GM12878 (cell line): ENCODE results near the gene PRPF6. TPM values are rescaled to one million over a fixed set of nuclear protein-coding genes. Genes with fewer than 3 reads are reported as not detected.
A peak's percentile ranks its signal among the peaks of the same experiment; 100 is the strongest.

Experiments used
- ATF7 ChIP-seq: fragments of 450-650 bp; IDR thresholded peaks from 2 replicates; pipeline ENCODE4 v1.6.1; 2016; ENCODE audit warnings: low read depth, mild to moderate bottlenecking
- BCL11A ChIP-seq: IDR thresholded peaks from 2 replicates; pipeline ENCODE4 v1.6.1; 2011; ENCODE audit warnings: low read depth, low read length
- BMI1 ChIP-seq: fragments of 450-650 bp; IDR thresholded peaks from 2 replicates; pipeline ENCODE4 v1.6.1; 2016; ENCODE audit warnings: mild to moderate bottlenecking, moderate library complexity, borderline replicate concordance
- BRCA1 ChIP-seq: IDR thresholded peaks from 2 replicates; pipeline ENCODE4 v1.6.1; 2011; ENCODE audit warnings: low read depth, low read length, improper control_type of control experiment
- CHD4 ChIP-seq: fragments of 200-600 bp; sonication (generic); IDR thresholded peaks from 2 replicates; pipeline ENCODE4 v1.6.1; 2016; ENCODE audit warnings: mild to moderate bottlenecking
- EP300 ChIP-seq, 2 experiments: fragments of 150-350 bp in 1 of 2; IDR thresholded peaks; 2 replicates each; pipeline ENCODE4 v1.6.1; 2011 to 2012; ENCODE audit warnings: low read depth in 2 of 2, low read length in 2 of 2, borderline replicate concordance in 1 of 2, improper control_type of control experiment in 1 of 2, inconsistent platforms in 1 of 2; ENCODE audit not compliant: control insufficient read depth in 1 of 2
- POLR2AphosphoS5 ChIP-seq: IDR thresholded peaks from 2 replicates; pipeline ENCODE4 v1.6.1; 2011; ENCODE audit warnings: mild to moderate bottlenecking, low read length, inconsistent platforms
- RB1 ChIP-seq: fragments of 450-650 bp; formaldehyde crosslinking; IDR thresholded peaks from 2 replicates; pipeline ENCODE4 v1.6.1; 2017; ENCODE audit warnings: mild to moderate bottlenecking, borderline replicate concordance
- RUNX3 ChIP-seq: IDR thresholded peaks from 2 replicates; pipeline ENCODE4 v1.6.1; 2012; ENCODE audit warnings: low read length, inconsistent platforms
- SMAD5 ChIP-seq: IDR thresholded peaks from 2 replicates; pipeline ENCODE4 v1.6.1; 2016; ENCODE audit warnings: antibody characterized with exemption, low read depth
- TARDBP ChIP-seq: IDR thresholded peaks from 2 replicates; pipeline ENCODE4 v1.6.1; 2016; ENCODE audit warnings: borderline replicate concordance
- TCF3 ChIP-seq: IDR thresholded peaks from 2 replicates; pipeline ENCODE4 v1.6.1; 2012; ENCODE audit warnings: low read depth, mild to moderate bottlenecking, low read length, borderline replicate concordance; ENCODE audit not compliant: insufficient read depth
- YY1 ChIP-seq: IDR thresholded peaks from 2 replicates; pipeline ENCODE4 v1.6.1; 2011; ENCODE audit warnings: low read depth, mild to moderate bottlenecking, low read length
- polyA plus RNA-seq, 11 experiments: library from polyadenylated mRNA; depleted of rRNA in 4 of 11; unstranded in 6 of 11; stranded (reverse) in 5 of 11; fragments of >200 nt; fragmentation: Nextera tagmentation in 4 of 11; fragmentation: Illumina TruSeq in 1 of 11; extraction: Ambion mirVana in 4 of 11; extraction: Trizol in 1 of 11; gene quantifications; 1 replicate in 1 of 11; 2 replicates in 10 of 11; pipeline versions ENCODE4 v1.2.1 to v1.2.3, GENCODE V29; 2011 to 2016; ENCODE audit warnings: inconsistent platforms in 2 of 11, missing spikeins in 2 of 11, low read depth in 1 of 11
- total RNA-seq, 4 experiments: library from RNA; depleted of rRNA in 3 of 4; stranded (reverse); fragments of >200 nt in 3 of 4; fragmentation: Illumina TruSeq in 1 of 4; extraction: Trizol in 1 of 4; gene quantifications; 2 replicates each; pipeline versions ENCODE4 v1.2.1 to v1.2.3, GENCODE V29; 2013 to 2021
- TF ChIP-seq, protein P1 (sequence below): IDR thresholded peaks from 2 replicates; pipeline ENCODE4 v1.6.1; 2011; ENCODE audit warnings: low read depth, mild to moderate bottlenecking, low read length, moderate library complexity, borderline replicate concordance; ENCODE audit errors: extremely low read depth
- TF ChIP-seq, protein P2 (sequence below): IDR thresholded peaks from 2 replicates; pipeline ENCODE4 v1.6.1; 2012; ENCODE audit warnings: improper control_type of control experiment, low read depth, low read length; ENCODE audit not compliant: insufficient replicate concordance
- TF ChIP-seq, protein P3 (sequence below): fragments of 450-650 bp; conservative IDR thresholded peaks from 2 replicates; pipeline ENCODE4 v1.6.1; 2017; ENCODE audit warnings: mild to moderate bottlenecking, moderate library complexity
- TF ChIP-seq, protein P4 (sequence below): fragments of 450-650 bp; IDR thresholded peaks from 2 replicates; pipeline ENCODE4 v1.6.1; 2018; ENCODE audit warnings: mild to moderate bottlenecking, low read depth, moderate library complexity; ENCODE audit not compliant: partially characterized antibody
- TF ChIP-seq, protein P5 (sequence below): fragments of 450-650 bp; IDR thresholded peaks from 2 replicates; pipeline ENCODE4 v1.6.1; 2017; ENCODE audit warnings: low read depth, mild to moderate bottlenecking, moderate library complexity

The PRPF6 gene
- total and polyA plus RNA-seq, 10 of the 15 experiments (the other 5 are each of a cell fraction or from before 2014, with no cell fraction given) = 5.0 to 102 (median 71.3) TPM

DNA sequence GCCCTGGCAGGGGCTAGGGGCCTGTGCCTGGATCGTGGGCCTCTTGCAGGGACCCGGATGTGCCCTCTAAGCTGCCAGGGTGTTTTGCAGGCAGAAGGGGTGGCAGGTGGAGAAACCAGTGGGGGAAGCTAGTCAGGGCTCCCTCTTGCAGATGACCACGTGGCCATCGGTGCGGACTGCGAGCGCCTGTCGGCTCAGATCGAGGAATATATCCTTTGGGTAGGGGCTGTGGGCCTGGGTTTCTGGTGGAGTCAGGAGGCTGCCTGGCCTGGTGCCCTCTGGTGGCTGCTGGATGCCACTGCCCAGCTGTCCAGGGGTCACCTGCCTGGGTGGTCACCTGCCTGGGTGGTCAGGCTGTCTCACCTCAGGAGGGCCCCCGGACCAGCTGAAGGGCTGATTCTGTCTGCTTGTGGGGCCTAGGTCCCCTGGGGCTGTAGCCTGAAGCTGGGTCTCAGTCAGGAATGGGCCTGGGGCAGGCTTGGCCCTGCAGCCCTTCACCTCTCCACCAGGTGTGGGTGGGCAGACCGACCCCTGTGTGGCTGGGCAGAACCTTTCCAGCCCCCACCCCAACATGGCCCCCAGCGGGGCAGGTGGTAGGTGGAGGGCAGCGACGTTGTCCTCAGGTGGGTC is 88.8 kb downstream of the PRPF6 start (continued):
- TF ChIP-seq YY1 (no peak), ATF7 (no peak), TARDBP (no peak), RB1 (no peak), RUNX3 (no peak), BRCA1 (no peak), BCL11A (no peak), POLR2AphosphoS5 (no peak; the same call in 1 of the 2 replicates), EP300 (IDR thresholded peaks at IDR 0.05; ENCODE audit: borderline replicate concordance in 1 of 2, control insufficient read depth in 1 of 2, low read depth in 2 of 2, low read length in 2 of 2) (no peak), BMI1 (no peak), CHD4 (no peak), TCF3 (0 out of 2 replicates have a peak, but pooled peaks have one; percentile 23), SMAD5 (no peak)
- TF ChIP-seq, protein P1, sequence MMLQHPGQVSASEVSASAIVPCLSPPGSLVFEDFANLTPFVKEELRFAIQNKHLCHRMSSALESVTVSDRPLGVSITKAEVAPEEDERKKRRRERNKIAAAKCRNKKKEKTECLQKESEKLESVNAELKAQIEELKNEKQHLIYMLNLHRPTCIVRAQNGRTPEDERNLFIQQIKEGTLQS = no peak
- TF ChIP-seq, protein P2, sequence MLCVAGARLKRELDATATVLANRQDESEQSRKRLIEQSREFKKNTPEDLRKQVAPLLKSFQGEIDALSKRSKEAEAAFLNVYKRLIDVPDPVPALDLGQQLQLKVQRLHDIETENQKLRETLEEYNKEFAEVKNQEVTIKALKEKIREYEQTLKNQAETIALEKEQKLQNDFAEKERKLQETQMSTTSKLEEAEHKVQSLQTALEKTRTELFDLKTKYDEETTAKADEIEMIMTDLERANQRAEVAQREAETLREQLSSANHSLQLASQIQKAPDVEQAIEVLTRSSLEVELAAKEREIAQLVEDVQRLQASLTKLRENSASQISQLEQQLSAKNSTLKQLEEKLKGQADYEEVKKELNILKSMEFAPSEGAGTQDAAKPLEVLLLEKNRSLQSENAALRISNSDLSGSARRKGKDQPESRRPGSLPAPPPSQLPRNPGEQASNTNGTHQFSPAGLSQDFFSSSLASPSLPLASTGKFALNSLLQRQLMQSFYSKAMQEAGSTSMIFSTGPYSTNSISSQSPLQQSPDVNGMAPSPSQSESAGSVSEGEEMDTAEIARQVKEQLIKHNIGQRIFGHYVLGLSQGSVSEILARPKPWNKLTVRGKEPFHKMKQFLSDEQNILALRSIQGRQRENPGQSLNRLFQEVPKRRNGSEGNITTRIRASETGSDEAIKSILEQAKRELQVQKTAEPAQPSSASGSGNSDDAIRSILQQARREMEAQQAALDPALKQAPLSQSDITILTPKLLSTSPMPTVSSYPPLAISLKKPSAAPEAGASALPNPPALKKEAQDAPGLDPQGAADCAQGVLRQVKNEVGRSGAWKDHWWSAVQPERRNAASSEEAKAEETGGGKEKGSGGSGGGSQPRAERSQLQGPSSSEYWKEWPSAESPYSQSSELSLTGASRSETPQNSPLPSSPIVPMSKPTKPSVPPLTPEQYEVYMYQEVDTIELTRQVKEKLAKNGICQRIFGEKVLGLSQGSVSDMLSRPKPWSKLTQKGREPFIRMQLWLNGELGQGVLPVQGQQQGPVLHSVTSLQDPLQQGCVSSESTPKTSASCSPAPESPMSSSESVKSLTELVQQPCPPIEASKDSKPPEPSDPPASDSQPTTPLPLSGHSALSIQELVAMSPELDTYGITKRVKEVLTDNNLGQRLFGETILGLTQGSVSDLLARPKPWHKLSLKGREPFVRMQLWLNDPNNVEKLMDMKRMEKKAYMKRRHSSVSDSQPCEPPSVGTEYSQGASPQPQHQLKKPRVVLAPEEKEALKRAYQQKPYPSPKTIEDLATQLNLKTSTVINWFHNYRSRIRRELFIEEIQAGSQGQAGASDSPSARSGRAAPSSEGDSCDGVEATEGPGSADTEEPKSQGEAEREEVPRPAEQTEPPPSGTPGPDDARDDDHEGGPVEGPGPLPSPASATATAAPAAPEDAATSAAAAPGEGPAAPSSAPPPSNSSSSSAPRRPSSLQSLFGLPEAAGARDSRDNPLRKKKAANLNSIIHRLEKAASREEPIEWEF = no peak
- TF ChIP-seq, protein P3, sequence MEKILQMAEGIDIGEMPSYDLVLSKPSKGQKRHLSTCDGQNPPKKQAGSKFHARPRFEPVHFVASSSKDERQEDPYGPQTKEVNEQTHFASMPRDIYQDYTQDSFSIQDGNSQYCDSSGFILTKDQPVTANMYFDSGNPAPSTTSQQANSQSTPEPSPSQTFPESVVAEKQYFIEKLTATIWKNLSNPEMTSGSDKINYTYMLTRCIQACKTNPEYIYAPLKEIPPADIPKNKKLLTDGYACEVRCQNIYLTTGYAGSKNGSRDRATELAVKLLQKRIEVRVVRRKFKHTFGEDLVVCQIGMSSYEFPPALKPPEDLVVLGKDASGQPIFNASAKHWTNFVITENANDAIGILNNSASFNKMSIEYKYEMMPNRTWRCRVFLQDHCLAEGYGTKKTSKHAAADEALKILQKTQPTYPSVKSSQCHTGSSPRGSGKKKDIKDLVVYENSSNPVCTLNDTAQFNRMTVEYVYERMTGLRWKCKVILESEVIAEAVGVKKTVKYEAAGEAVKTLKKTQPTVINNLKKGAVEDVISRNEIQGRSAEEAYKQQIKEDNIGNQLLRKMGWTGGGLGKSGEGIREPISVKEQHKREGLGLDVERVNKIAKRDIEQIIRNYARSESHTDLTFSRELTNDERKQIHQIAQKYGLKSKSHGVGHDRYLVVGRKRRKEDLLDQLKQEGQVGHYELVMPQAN = no peak
- TF ChIP-seq, protein P4, sequence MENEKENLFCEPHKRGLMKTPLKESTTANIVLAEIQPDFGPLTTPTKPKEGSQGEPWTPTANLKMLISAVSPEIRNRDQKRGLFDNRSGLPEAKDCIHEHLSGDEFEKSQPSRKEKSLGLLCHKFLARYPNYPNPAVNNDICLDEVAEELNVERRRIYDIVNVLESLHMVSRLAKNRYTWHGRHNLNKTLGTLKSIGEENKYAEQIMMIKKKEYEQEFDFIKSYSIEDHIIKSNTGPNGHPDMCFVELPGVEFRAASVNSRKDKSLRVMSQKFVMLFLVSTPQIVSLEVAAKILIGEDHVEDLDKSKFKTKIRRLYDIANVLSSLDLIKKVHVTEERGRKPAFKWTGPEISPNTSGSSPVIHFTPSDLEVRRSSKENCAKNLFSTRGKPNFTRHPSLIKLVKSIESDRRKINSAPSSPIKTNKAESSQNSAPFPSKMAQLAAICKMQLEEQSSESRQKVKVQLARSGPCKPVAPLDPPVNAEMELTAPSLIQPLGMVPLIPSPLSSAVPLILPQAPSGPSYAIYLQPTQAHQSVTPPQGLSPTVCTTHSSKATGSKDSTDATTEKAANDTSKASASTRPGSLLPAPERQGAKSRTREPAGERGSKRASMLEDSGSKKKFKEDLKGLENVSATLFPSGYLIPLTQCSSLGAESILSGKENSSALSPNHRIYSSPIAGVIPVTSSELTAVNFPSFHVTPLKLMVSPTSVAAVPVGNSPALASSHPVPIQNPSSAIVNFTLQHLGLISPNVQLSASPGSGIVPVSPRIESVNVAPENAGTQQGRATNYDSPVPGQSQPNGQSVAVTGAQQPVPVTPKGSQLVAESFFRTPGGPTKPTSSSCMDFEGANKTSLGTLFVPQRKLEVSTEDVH = no peak
- TF ChIP-seq, protein P5, sequence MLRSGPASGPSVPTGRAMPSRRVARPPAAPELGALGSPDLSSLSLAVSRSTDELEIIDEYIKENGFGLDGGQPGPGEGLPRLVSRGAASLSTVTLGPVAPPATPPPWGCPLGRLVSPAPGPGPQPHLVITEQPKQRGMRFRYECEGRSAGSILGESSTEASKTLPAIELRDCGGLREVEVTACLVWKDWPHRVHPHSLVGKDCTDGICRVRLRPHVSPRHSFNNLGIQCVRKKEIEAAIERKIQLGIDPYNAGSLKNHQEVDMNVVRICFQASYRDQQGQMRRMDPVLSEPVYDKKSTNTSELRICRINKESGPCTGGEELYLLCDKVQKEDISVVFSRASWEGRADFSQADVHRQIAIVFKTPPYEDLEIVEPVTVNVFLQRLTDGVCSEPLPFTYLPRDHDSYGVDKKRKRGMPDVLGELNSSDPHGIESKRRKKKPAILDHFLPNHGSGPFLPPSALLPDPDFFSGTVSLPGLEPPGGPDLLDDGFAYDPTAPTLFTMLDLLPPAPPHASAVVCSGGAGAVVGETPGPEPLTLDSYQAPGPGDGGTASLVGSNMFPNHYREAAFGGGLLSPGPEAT = no peak
